ENCODE measurements around the gene EID1. TPM values are rescaled to one million over a fixed set of nuclear protein-coding genes. Genes with fewer than 3 reads are reported as not detected.

Gene EID1
- total RNA-seq, 2 experiments from 2014 or later, result 41.0 to 45.3 TPM

GRCh38 chr15:48832648-48833047, 45.3 kb upstream of the EID1 start:
- DNase-seq (no peak), ATAC-seq (ENCODE audit: poor library complexity) (no peak)
- TF ChIP-seq CTCF (IDR thresholded peaks at IDR 0.05), result no peak
- CTCF ChIA-PET, result no interaction called here
- Mint-ChIP-seq H3K27ac (no peak overlapping the region), H3K4me3 (no peak overlapping the region), H3K36me3 (ENCODE audit: low read depth) (no peaks in the 10 kb centered on the region), H3K9me3 (peaks cover 6% of the 10 kb centered on the region), H3K4me1 (ENCODE audit: low read depth) (no peaks in the 10 kb centered on the region), H3K27me3 (peaks cover 35% of the 10 kb centered on the region)
- Histone ChIP-seq H3K4me1 (ENCODE audit: insufficient read depth, low read length) (no peaks in the 10 kb centered on the region), H3K36me3 (ENCODE audit: insufficient read depth, low read length) (no peaks in the 10 kb centered on the region), H3K27me3 (ENCODE audit: control insufficient read depth in 1 of 2, insufficient read depth in 2 of 2, low read length in 2 of 2) (peaks cover 8 to 20% of the 10 kb centered on the region in 2 experiments), H3K27ac (ENCODE audit: low read depth in 1 of 2, low read length in 2 of 2) (no peak overlapping the region), H3K9me3 (ENCODE audit: control insufficient read depth in 1 of 2, insufficient read depth in 1 of 2, low read length in 2 of 2) (peaks cover 0 to 12% of the 10 kb centered on the region in 2 experiments), H3K4me3 (ENCODE audit: low read length) (no peak overlapping the region)
- intact Hi-C loops (cut with DNase I, micrococcal nuclease), result no loop called here
- POLR2A ChIA-PET, result no interaction called here

- H3K27me3 ChIP-seq (ENCODE audit: control insufficient read depth in 1 of 2, insufficient read depth in 2 of 2, low read length in 2 of 2), result peaks cover 8 to 20% of the 10 kb centered on the region in 2 experiments
- peaks cover 0 to 12% of the 10 kb centered on the region in 2 experiments for H3K9me3 ChIP-seq (ENCODE audit: control insufficient read depth in 1 of 2, insufficient read depth in 1 of 2, low read length in 2 of 2)
- H3K27me3 Mint-ChIP-seq, result peaks cover 31% of the 10 kb centered on the region
- H3K27ac ChIP-seq (ENCODE audit: low read depth in 1 of 2, low read length in 2 of 2), result no peak overlapping the region
- no peaks in the 10 kb centered on the region for H3K36me3 Mint-ChIP-seq (ENCODE audit: low read depth)
- DNase-seq (no peak), ATAC-seq (ENCODE audit: poor library complexity) (no peak)
- H3K4me3 ChIP-seq (ENCODE audit: low read length), result no peak overlapping the region
- H3K4me3 Mint-ChIP-seq, result no peak overlapping the region
- H3K27ac Mint-ChIP-seq, result no peak overlapping the region
- POLR2A ChIA-PET, result no interaction called here
- H3K4me1 Mint-ChIP-seq (ENCODE audit: low read depth), result no peaks in the 10 kb centered on the region
- H3K9me3 Mint-ChIP-seq, result peaks cover 6% of the 10 kb centered on the region
- H3K36me3 ChIP-seq (ENCODE audit: insufficient read depth, low read length), result no peaks in the 10 kb centered on the region
- H3K4me1 ChIP-seq (ENCODE audit: insufficient read depth, low read length), result no peaks in the 10 kb centered on the region
- TF ChIP-seq CTCF (IDR thresholded peaks at IDR 0.05), result no peak
- CTCF ChIA-PET, result no interaction called here
- intact Hi-C loops (cut with DNase I, micrococcal nuclease), result no loop called here
Measured at GRCh38 chr15:48833526-48834239, 44.3 kb upstream of the EID1 start.

GRCh38 chr15:48834756-48835155, 43.2 kb upstream of the EID1 start:
- peaks cover 8 to 20% of the 10 kb centered on the region in 2 experiments for H3K27me3 ChIP-seq (ENCODE audit: control insufficient read depth in 1 of 2, insufficient read depth in 2 of 2, low read length in 2 of 2)
- H3K36me3 ChIP-seq (ENCODE audit: insufficient read depth, low read length), result no peaks in the 10 kb centered on the region
- Mint-ChIP-seq H3K9me3 (peaks cover 6% of the 10 kb centered on the region), H3K4me1 (ENCODE audit: low read depth) (no peaks in the 10 kb centered on the region), H3K4me3 (no peak overlapping the region), H3K36me3 (ENCODE audit: low read depth) (no peaks in the 10 kb centered on the region), H3K27me3 (peaks cover 31% of the 10 kb centered on the region), H3K27ac (no peak overlapping the region)
- intact Hi-C loops (cut with DNase I, micrococcal nuclease), result no loop called here
- H3K9me3 ChIP-seq (ENCODE audit: control insufficient read depth in 1 of 2, insufficient read depth in 1 of 2, low read length in 2 of 2), result peaks cover 0 to 12% of the 10 kb centered on the region in 2 experiments
- ATAC-seq (ENCODE audit: poor library complexity), result no peak
- H3K4me3 ChIP-seq (ENCODE audit: low read length), result no peak overlapping the region
- H3K4me1 ChIP-seq (ENCODE audit: insufficient read depth, low read length), result no peaks in the 10 kb centered on the region
- H3K27ac ChIP-seq (ENCODE audit: low read depth in 1 of 2, low read length in 2 of 2), result no peak overlapping the region
- DNase-seq, result no peak
- ChIA-PET POLR2A (no interaction called here), CTCF (no interaction called here)
- no peak for TF ChIP-seq CTCF (IDR thresholded peaks at IDR 0.05)

All from CD4-positive, alpha-beta T cell (primary cell).